Measurements from ENCODE around the gene GRIA4. TPM values are rescaled to one million over a fixed set of nuclear protein-coding genes. Genes with fewer than 3 reads are reported as not detected.

The GRIA4 gene
- total RNA-seq, 1 donor from 2014 or later: not detected

DNA sequence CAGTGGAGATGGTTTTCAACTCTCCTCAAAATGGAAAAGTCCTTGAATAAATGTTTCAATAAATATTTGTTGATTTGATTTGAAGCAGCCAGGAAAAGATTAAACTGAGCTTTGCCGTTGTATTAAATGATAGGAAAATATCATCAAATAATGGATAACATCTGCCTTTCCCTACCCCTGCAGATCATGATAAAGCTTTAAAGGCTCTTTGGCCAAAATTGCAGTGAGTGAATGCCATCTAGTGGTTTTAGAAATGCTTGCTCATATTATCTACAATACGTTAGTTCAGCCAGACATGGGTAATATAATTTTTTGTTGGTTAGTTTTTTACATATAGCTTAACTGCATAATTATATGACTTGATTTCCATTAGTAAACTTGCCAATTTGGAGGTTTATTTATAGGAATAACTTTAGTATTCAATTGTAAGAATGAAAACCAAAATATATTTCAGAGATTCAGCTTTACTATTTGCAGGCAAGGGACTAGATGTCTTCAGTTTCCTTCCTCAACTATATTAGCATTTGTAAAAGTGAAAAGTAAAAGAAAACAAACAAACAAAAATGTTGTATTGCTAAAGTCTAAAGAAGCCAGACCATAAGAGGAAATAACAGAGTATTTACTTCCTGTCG, 253.0 kb downstream of the GRIA4 start:
- TF ChIP-seq, protein P1, sequence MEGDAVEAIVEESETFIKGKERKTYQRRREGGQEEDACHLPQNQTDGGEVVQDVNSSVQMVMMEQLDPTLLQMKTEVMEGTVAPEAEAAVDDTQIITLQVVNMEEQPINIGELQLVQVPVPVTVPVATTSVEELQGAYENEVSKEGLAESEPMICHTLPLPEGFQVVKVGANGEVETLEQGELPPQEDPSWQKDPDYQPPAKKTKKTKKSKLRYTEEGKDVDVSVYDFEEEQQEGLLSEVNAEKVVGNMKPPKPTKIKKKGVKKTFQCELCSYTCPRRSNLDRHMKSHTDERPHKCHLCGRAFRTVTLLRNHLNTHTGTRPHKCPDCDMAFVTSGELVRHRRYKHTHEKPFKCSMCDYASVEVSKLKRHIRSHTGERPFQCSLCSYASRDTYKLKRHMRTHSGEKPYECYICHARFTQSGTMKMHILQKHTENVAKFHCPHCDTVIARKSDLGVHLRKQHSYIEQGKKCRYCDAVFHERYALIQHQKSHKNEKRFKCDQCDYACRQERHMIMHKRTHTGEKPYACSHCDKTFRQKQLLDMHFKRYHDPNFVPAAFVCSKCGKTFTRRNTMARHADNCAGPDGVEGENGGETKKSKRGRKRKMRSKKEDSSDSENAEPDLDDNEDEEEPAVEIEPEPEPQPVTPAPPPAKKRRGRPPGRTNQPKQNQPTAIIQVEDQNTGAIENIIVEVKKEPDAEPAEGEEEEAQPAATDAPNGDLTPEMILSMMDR (IDR thresholded peaks at IDR 0.05; ENCODE audit: borderline replicate concordance): peak; percentile 73
- H3K4me1 ChIP-seq: no peaks in the 10 kb centered on the region
- H3K36me3 ChIP-seq: no peaks in the 10 kb centered on the region
- DNase-seq: no peak
- no peaks in the 10 kb centered on the region for H3K9me3 ChIP-seq (replicated peaks)
- no peak overlapping the region for H3K27ac ChIP-seq (replicated peaks)
- intact Hi-C loops (cut with micrococcal nuclease): no loop called here
- peaks cover 10% of the 10 kb centered on the region for H3K27me3 ChIP-seq (ENCODE audit: low read depth)
- H3K4me3 ChIP-seq: no peak overlapping the region

DNA sequence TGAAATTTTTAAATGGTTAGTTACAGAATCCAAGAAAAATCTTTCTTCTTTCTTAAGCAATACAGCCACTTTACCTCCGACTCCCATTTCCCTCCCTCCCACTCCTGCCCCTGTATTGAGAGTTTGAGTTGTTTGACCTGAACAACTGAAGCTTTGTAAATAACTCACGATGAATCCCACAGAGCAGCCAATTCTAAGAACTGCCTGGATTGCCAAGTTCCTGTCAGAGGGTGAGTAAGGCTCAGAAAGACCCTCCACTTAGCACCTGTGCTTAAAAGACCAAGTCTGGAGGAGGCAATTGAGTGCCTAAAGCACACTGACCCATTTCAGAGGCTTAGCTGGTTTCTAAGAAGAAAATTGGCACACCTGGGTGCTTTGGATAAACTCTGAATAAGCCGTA, 253.7 kb downstream of the GRIA4 start:
- no peak overlapping the region for H3K27ac ChIP-seq (replicated peaks)
- intact Hi-C loops (cut with micrococcal nuclease): no loop called here

DNA sequence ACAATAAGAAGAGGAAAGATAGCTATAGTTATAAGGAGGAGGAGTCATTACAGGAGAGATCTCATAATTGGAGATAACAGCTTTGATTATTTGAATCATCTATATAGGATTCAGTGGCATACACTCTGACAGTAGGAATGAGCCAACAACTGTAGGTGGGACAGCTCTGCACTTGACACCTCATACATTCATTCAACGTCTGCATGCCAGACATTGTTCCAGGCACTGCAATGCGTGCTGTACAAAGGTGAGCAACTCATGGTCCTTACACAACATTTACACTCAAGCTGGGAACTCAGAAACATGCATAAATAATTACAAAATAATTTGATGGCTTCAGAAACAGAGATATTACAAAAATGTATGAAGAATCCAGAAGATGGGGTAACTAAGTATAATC, 257.9 kb downstream of the GRIA4 start:
- Histone ChIP-seq H3K27ac (replicated peaks) (no peak overlapping the region), H3K27me3 (ENCODE audit: low read depth) (peaks cover 20% of the 10 kb centered on the region), H3K36me3 (no peaks in the 10 kb centered on the region), H3K4me3 (no peak overlapping the region), H3K4me1 (no peaks in the 10 kb centered on the region), H3K9me3 (replicated peaks) (no peaks in the 10 kb centered on the region)
- TF ChIP-seq, protein P1 (IDR thresholded peaks at IDR 0.05; ENCODE audit: borderline replicate concordance): no peak
- intact Hi-C loops (cut with micrococcal nuclease): no loop called here
- no peak for DNase-seq

More for the DNA sequence above, 253.7 kb downstream of the GRIA4 start:
- no peaks in the 10 kb centered on the region for H3K36me3 ChIP-seq
- no peak for DNase-seq
- no peak overlapping the region for H3K4me3 ChIP-seq
- peaks cover 17% of the 10 kb centered on the region for H3K27me3 ChIP-seq (ENCODE audit: low read depth)
- no peaks in the 10 kb centered on the region for H3K9me3 ChIP-seq (replicated peaks)
- no peaks in the 10 kb centered on the region for H3K4me1 ChIP-seq
- TF ChIP-seq, protein P1 (IDR thresholded peaks at IDR 0.05; ENCODE audit: borderline replicate concordance): no peak

DNA sequence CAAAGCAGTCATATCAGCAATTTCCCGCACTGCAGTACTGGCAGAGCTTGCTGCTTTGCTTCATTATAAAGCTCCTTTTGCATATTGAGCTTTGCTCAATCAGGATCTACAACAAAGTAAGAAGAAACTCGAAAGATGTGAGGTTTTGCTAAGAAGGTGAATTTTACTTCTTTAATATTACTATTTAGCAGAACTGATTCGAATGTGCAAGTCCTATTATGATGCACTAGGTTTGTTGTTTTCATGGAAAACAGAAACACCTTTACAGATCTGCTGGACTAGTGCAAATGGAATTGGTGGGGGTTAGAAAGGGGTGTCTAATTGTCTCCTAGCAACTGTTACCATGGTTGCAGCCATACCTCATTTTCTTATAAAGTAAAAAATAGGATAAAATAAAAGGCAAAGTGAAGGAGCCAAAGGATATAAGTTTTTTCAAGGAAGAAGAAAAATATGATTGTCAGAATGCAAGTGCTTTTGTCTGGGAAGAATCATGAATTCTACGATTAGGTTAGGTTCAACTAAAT, 259.0 kb downstream of the GRIA4 start:
- TF ChIP-seq, protein P1 (IDR thresholded peaks at IDR 0.05; ENCODE audit: borderline replicate concordance): no peak
- Histone ChIP-seq H3K27me3 (ENCODE audit: low read depth) (peaks cover 20% of the 10 kb centered on the region), H3K27ac (replicated peaks) (no peak overlapping the region), H3K36me3 (no peaks in the 10 kb centered on the region), H3K4me3 (no peak overlapping the region), H3K4me1 (no peaks in the 10 kb centered on the region), H3K9me3 (replicated peaks) (no peaks in the 10 kb centered on the region)
- DNase-seq: no peak
- intact Hi-C loops (cut with micrococcal nuclease): no loop called here

DNA sequence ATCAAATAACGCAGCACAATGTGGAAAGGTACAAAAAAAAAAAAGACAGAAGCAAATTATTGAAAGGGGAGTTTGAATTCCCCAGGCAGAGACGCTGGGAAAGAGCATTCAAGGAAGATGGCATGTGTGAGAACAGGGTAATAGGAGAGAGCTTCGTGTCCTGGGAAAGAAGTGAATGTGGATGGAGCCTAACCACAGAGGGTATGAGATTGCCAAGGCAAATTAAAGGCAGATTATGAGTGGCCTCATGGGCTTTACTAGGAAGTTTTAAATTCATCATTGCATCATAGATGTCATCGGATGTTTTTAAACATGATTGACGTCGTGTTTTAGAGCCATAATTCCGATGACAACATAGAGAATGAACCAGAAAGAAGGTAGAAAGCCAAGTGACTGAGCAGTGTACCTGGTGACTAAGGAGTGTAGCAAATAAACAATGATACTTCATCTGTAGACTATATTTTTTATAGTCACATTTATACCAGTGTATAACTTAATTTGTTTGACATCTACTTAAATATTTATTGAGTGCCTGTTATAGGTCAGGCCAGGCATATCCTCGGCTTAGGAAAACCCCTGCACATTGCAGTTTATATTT, 260.7 kb downstream of the GRIA4 start:
- no peak for DNase-seq
- Histone ChIP-seq H3K9me3 (replicated peaks) (peaks cover 12% of the 10 kb centered on the region), H3K27ac (replicated peaks) (no peak overlapping the region), H3K27me3 (ENCODE audit: low read depth) (peaks cover 20% of the 10 kb centered on the region), H3K36me3 (no peaks in the 10 kb centered on the region), H3K4me3 (no peak overlapping the region), H3K4me1 (no peaks in the 10 kb centered on the region)
- TF ChIP-seq, protein P1 (IDR thresholded peaks at IDR 0.05; ENCODE audit: borderline replicate concordance): no peak
- intact Hi-C loops (cut with micrococcal nuclease): no loop called here

Data from left ventricle myocardium inferior (tissue), 1 donor.